GM12875 (cell line): ENCODE measurements around the gene ARHGAP28.

Experiments
- H3K4me3 ChIP-seq: one replicate; pipeline ENCODE4 v1.5.1; 2011; ENCODE audit warnings: low read depth, low read length, control low read depth
- CTCF ChIP-seq: IDR thresholded peaks from 2 replicates; pipeline ENCODE4 v1.5.1; 2011; ENCODE audit warnings: low read depth, mild to moderate bottlenecking, control low read depth, inconsistent platforms, low read length, moderate library complexity, borderline replicate concordance; ENCODE audit not compliant: insufficient read depth

ARHGAP28 gene

GRCh38 chr18:6866552-6867085, 137.1 kb downstream of the ARHGAP28 start:
- no peak for TF ChIP-seq CTCF
- no peak overlapping the region for H3K4me3 ChIP-seq

GRCh38 chr18:6868033-6868432, 138.5 kb downstream of the ARHGAP28 start:
- no peak for TF ChIP-seq CTCF
- H3K4me3 ChIP-seq, result no peak overlapping the region

GRCh38 chr18:6871566-6871965, 142.1 kb downstream of the ARHGAP28 start:
- no peak overlapping the region for H3K4me3 ChIP-seq
- no peak for TF ChIP-seq CTCF

- H3K4me3 ChIP-seq, result no peak overlapping the region
- no peak for TF ChIP-seq CTCF
Measured at GRCh38 chr18:6873040-6873751, 143.7 kb downstream of the ARHGAP28 start.

GRCh38 chr18:6874315-6874714, 144.8 kb downstream of the ARHGAP28 start:
- no peak overlapping the region for H3K4me3 ChIP-seq
- TF ChIP-seq CTCF, result no peak

GRCh38 chr18:6875749-6876148, 146.2 kb downstream of the ARHGAP28 start:
- no peak for TF ChIP-seq CTCF
- H3K4me3 ChIP-seq, result no peak overlapping the region

GRCh38 chr18:6876641-6877041, 147.1 kb downstream of the ARHGAP28 start:
- no peak overlapping the region for H3K4me3 ChIP-seq
- TF ChIP-seq CTCF, result no peak
